ENCODE measurements around the gene DRG2. TPM values are rescaled to one million over a fixed set of nuclear protein-coding genes. Genes with fewer than 3 reads are reported as not detected.

DRG2 gene
- total and polyA plus RNA-seq, 10 of the 15 experiments (the other 5 are each of a cell fraction or from before 2014, with no cell fraction given), result 9.1 to 64.8 (median 45.7) TPM

- Histone ChIP-seq H3K27ac (ENCODE audit: control insufficient read depth, insufficient read depth) (no peak overlapping the region), H3K9me3 (replicated peaks; ENCODE audit: control insufficient read depth, insufficient read depth, low read length) (no peaks in the 10 kb centered on the region), H3K4me1 (ENCODE audit: control insufficient read depth, insufficient read depth, low read length) (no peaks in the 10 kb centered on the region), H3K4me2 (ENCODE audit: control insufficient read depth, insufficient read depth) (no peak overlapping the region), H3K36me3 (ENCODE audit: control insufficient read depth in 2 of 2, insufficient read depth in 2 of 2, low read length in 1 of 2) (no peaks in the 10 kb centered on the region), H3K4me3 (no peak overlapping the region), H3K79me2 (ENCODE audit: control insufficient read depth, insufficient read depth, low read length) (no peaks in the 10 kb centered on the region), H4K20me1 (ENCODE audit: control insufficient read depth, insufficient read depth) (no peaks in the 10 kb centered on the region), H3K9ac (ENCODE audit: control insufficient read depth, insufficient read depth, low read length) (no peak overlapping the region), H3K27me3 (replicated peaks in 1 of 2; ENCODE audit: control insufficient read depth in 2 of 2, insufficient read depth in 2 of 2, low read length in 1 of 2) (no peaks in the 10 kb centered on the region), H2AFZ (ENCODE audit: control insufficient read depth, low read depth, low read length) (no peak overlapping the region)
- ATAC-seq (no peak), DNase-seq (ENCODE audit: low read depth, low spot score) (no peak), FAIRE-seq (no peak)
- RAD21 ChIA-PET (ENCODE audit: unreplicated experiment), result interaction anchor here (2.7 kb wide), 1 partner anchor 39 kb away, joined by 10 read pairs; the partner anchor contains the start of gene ALKBH5
- BruUV-seq (replicated peaks), result no TSS peak
- CTCF ChIA-PET, result interaction anchor here (0.9 to 4.8 kb wide), 7 partner anchors 11 to 73 kb away, joined by 3 to 43 read pairs (median 4); partner anchors contain the start of gene ALKBH5
- WGBS (ENCODE audit: insufficient coverage, insufficient replicate concordance, low lambda C conversion rate, missing lambda C conversion rate), result 75% methylated on average over 4 of the region's 4 CpGs
- TF ChIP-seq, protein P1, sequence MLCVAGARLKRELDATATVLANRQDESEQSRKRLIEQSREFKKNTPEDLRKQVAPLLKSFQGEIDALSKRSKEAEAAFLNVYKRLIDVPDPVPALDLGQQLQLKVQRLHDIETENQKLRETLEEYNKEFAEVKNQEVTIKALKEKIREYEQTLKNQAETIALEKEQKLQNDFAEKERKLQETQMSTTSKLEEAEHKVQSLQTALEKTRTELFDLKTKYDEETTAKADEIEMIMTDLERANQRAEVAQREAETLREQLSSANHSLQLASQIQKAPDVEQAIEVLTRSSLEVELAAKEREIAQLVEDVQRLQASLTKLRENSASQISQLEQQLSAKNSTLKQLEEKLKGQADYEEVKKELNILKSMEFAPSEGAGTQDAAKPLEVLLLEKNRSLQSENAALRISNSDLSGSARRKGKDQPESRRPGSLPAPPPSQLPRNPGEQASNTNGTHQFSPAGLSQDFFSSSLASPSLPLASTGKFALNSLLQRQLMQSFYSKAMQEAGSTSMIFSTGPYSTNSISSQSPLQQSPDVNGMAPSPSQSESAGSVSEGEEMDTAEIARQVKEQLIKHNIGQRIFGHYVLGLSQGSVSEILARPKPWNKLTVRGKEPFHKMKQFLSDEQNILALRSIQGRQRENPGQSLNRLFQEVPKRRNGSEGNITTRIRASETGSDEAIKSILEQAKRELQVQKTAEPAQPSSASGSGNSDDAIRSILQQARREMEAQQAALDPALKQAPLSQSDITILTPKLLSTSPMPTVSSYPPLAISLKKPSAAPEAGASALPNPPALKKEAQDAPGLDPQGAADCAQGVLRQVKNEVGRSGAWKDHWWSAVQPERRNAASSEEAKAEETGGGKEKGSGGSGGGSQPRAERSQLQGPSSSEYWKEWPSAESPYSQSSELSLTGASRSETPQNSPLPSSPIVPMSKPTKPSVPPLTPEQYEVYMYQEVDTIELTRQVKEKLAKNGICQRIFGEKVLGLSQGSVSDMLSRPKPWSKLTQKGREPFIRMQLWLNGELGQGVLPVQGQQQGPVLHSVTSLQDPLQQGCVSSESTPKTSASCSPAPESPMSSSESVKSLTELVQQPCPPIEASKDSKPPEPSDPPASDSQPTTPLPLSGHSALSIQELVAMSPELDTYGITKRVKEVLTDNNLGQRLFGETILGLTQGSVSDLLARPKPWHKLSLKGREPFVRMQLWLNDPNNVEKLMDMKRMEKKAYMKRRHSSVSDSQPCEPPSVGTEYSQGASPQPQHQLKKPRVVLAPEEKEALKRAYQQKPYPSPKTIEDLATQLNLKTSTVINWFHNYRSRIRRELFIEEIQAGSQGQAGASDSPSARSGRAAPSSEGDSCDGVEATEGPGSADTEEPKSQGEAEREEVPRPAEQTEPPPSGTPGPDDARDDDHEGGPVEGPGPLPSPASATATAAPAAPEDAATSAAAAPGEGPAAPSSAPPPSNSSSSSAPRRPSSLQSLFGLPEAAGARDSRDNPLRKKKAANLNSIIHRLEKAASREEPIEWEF (IDR thresholded peaks at IDR 0.05; ENCODE audit: insufficient replicate concordance, low read depth, low read length), result no peak
- TF ChIP-seq PRDM15 (CRISPR knock-in tag; IDR thresholded peaks at IDR 0.05) (no peak), SMC3 (IDR thresholded peaks at IDR 0.05; ENCODE audit: borderline replicate concordance, low read length) (no peak), NRF1 (conservative IDR thresholded peaks at IDR 0.05; ENCODE audit: low read depth, low read length) (no peak), IRF5 (IDR thresholded peaks at IDR 0.05; ENCODE audit: borderline replicate concordance) (no peak)
- SMC1A ChIA-PET (ENCODE audit: uncharacterized antibody, unreplicated experiment), result no interaction called here
- POLR2A ChIA-PET, result interaction anchor here (0.6 to 1.2 kb wide), 2 partner anchors 17 to 59 kb away, joined by 3 to 4 read pairs; no protein-coding TSS in a partner anchor
- intact Hi-C loops (cut with micrococcal nuclease; ENCODE audit: unreplicated experiment), result no loop called here
- in situ Hi-C loops (cut with MboI), result no loop called here
Observed at GRCh38 chr17:18144261-18144660, 56.5 kb downstream of the DRG2 start.
